Middle frontal gyrus (tissue), 1 donor: ENCODE results near the gene SNRPD2.
"Not testable (repeated sequence)": the region's sequence is repeated elsewhere in the genome, so short reads cannot be mapped to it uniquely, and the experiment has no call there.

Experiments
- DNase-seq: peaks from one replicate; pipeline ENCODE4 v3.0.0-alpha.2; 2015; ENCODE audit warnings: low spot score; ENCODE audit errors: extremely low spot score

SNRPD2 gene

GRCh38 chr19:45691516-45692186 lies at the start of gene SNRPD2:
Gene SNRPD2, minus strand, starts transcription at chr19:45691953. Its CDS starts 65 bp downstream, at chr19:45691888.
- peak; percentile 90 for DNase-seq

GRCh38 chr19:45739498-45740439 lies 48.0 kb upstream of the SNRPD2 start:
- DNase-seq: no peak

DNA sequence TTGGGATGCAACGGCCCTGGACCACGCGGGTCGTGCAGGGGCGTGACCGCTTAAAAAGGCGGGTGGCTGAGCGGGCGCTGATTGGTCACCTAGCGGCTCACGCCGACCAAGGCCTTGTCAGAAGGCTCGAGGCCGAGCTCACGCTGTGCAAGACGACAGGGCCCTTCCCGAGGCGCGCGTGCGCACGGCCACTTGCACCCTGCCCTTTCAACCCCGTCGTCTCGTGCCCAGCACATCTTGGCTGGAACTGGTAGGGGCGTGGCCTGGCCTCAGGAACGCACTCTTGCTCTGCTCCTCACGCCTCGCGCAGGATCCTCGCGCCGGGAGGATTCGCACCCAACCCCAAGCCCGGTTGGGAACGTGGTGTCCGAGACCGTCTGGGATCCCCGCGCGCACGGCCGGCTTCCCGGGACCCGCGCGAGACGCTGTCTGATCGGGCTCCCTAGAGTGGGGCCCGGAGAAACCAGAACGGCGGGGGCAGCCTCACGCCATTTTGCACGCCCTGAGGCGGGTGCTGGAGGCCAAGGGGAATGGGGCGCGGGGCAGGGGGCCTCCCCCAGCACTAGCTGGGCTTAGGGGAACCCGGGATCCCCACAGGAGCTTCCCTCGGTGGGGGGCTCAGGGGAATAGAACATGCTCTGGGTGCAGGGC lies 41.5 kb upstream of the SNRPD2 start, which contains the start of gene MEIOSIN:
TSS of gene MEIOSIN (plus strand) at position 280 of the 651 bp plus-strand sequence. CDS start 1,938 bp downstream, outside the sequence.
- no peak for DNase-seq

GRCh38 chr19:45730368-45731288 lies 38.9 kb upstream of the SNRPD2 start, which contains the start of gene FBXO46:
Gene FBXO46, minus strand, starts transcription at chr19:45730896. Its CDS starts 17,401 bp downstream, at chr19:45713495.
- peak; percentile 96 for DNase-seq

DNA sequence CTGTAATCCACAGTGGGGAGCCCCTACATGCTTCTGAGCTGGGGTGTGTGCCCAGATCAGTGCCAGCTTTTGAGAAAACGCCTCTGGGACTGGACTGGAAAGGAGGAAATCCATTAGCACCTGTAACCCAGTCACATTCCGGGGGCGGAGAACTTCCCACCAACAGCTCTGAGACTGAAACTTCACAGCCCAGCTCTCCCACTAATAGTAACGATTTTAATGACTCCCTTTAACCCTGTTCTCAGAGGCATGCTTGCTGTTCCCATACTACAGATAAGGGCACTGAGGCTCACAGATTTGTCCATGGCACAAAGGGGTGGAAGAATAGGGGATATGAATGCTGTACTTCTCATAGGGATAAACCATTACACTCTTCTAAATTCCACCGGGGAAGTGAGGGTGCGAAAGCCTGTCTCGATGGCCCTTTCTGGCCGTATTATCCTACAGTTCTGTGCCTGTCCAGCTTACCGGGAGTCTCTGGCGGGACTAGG lies 38.1 kb upstream of the SNRPD2 start:
- no peak for DNase-seq

DNA sequence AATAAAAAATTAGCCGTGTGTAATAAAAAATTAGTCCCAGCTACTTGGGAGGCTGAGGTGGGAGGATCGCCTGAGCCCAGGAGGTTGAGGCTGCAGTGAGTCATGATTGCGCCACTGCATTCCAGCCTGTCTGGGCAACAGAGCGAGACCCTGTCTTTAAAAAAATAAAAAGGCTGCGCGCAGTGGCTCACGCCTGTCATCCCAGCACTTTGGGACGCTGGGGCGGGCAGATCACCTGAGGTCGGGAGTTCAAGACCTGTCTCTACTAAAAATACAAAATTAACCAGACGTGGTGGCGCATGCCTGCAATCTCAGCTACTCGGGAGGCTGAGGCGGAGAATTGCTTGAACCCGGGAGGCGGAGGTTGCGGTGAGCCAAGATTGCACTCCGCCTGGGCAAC lies 36.9 kb upstream of the SNRPD2 start:
- not testable (repeated sequence) for DNase-seq

- not testable (repeated sequence) for DNase-seq
Observed at GRCh38 chr19:45720065-45720464, 28.3 kb upstream of the SNRPD2 start.

DNA sequence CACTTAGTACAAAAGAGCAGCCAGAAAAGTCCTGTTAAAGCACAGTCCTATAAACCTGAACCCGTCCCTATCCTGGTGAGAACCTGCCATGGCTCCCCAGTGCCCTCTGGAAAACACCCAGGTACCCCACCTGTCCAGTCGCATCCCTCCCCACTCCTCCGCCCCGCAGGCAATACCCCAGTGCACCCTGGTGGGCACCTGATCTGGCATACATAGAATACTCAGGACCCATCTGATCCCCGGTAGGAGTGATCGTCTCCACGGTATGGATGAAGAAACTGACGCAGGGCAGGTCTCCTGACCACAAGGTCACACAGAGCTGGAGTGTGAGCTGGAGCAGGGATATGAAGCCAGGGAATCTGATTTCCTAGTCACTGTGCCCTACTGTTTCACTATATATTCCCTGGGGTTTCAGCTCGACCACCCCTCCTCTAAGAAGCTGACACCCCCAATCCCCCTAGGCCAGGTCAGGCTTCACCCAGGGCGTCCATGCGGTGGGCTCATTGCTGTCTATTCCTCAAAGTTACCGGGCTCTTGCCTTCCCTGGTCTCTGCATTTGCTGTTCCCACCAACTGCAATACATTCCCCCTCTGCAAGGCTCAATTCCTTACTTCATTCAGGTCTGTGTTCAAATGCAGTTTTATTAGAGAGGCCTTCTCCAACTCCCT lies 26.4 kb upstream of the SNRPD2 start:
- no peak for DNase-seq

- peak; percentile 99 for DNase-seq
Observed at GRCh38 chr19:45717131-45717982, 25.6 kb upstream of the SNRPD2 start.

DNA sequence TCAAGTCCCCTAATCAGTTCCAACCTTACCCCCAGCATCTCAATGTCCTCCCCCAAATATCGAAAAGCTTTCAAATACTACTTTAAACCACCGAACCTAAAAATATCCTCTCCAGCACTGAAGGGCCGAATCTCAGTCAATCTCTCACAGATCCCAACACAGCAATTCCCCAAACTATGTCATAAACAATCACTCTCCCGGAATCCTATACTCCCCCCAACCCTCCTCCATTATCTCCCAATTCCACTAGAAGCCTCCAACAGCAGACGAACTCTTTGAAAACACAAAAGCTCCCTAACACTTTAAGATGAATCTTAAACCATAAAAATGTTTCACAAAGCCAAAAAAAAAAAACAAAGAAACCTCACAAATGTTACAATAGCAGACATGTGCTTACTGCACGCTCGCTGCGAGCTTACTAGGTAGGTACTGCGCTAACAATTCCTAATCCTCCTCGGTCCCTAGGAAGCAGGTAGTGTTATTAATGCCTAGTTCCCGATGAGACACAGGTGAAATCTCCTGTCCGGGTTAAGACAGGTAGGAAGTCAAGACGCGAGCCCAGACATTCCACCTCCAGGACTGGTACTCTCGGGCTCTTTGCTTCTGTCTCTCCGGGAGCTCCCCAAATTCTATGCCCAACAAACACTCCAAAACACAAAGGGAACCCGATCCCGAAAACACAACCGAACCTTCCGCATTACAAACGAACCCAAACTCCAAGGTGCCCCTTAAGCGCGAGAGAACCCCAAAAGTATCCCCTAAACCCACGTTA lies 24.8 kb upstream of the SNRPD2 start:
- no peak for DNase-seq

GRCh38 chr19:45715139-45715538 lies 23.4 kb upstream of the SNRPD2 start:
- DNase-seq: no peak

DNA sequence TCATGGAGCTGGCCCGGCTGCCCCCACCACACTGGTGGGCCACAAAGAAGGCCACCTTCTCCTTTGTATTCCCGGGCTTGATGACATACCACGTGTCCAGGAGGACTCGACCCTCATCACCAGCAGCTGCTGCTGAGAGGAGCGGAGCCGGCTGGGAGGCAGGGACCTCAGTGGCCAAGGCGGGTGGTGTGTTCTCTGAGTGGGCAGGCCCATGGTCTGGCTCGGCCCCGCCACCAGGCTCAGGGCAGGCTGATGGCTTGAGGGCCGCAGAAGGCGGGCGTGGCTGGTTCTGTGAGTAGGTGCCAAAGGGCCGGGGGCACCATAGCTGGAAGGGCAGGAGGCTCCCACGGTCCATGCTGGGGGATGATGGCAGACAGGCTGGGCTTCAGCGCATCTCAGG lies 21.4 kb upstream of the SNRPD2 start:
- DNase-seq: no peak

DNA sequence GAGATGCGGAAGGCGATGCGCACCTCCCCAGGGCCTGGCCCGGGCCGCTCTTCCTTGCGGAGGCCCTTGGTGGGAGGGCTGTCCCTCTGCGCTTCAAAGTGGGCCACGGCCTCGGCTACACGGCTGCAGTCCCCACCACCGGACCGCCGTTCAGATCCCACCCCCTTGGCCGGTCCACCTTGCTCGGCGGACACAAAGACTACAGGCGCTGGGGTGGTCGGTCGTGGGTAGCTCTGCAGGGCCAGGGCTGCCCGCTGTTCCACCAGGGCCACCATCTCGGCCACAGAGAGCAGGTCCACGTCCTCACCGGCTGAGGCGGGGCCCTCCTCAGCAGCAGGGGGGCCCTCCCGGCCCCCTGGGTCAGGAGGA lies 20.9 kb upstream of the SNRPD2 start:
- no peak for DNase-seq

DNA sequence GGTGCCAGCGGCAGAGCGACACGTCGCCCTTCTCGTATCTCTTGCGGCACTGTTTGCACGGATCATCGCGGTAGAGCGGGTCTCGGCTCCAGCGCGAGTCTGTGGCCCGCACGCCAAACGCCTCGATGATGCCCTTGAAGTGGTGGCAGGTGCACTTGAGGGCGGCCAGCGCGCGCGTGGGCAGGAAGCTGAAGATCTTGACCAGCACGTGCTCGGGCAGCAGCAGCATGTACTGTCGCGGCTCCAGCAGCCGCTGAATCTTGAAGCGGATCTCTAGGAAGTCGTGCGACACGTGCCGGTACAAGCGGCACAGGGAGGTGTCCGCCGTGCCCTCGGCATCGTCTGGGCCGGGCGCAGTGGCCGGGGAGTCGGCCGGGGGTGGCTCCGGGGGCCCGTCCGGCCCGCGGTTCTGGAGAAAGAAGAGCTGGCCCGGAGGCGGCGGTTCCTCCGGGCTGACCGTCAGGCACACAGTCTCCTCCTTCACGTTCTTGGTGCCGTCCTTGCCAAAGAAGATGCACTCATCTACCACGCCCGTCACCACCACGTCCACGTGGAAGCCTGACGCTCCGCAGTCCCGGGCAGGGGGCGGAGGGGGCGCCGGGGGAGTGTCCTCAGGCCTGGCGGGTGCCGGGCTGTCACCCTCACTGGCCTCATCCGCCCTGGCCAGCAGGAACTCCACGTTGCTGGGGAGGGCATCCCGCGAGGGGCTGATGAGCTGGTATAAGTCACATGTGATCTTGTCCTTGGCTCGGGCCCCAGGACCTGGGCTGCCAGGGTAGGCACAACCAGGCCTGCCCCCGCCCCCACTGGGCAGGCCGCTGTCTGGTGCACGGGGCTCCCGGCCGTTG lies 20.3 kb upstream of the SNRPD2 start:
- DNase-seq: no peak

DNA sequence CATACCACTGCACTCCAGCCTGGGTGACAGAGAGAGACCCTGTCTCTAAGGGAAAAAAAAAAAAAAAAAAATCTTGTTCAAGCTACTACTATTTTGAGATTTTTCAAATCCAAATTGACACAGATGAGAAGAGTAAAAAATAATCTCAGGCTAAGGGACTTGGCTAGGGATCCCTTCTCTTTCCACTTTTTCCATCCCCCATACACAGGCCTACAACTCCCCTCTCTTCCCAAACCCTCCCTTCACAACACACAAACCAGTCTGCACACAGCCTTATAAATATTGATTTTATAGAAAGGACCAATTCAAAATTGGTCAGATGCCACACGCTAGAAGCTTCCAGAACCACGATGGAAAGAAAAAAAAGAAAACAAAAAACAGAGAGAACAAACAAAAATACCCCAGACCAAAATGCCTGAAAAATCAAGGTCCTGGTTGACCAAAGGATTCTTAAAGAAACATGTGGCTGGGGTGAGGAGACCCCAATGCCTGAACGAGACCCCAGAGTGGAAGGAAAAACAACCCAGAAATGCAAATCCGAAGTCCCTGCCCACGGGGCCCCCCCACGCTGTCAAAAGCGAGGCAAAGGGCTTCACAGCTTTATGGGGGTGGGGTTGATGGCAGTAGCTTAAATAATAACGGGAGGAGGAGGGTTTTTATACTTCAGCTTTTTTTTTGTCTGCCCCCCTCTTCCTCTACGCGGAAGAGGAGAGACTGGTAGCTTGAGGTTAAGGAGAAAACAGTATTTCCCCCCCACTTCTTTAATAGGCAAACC lies 18.8 kb upstream of the SNRPD2 start:
- DNase-seq: no peak

- no peak for DNase-seq
Observed at GRCh38 chr19:45705710-45706415, 14.1 kb upstream of the SNRPD2 start.
